GM18909 (cell line): ENCODE results near the gene ARMC2.

ENCODE experiments used
- ATAC-seq: cut with Tn5 transposase; IDR thresholded peaks from one replicate; pipeline ENCODE4 v1.9.1; 2021; ENCODE audit warnings: mild to moderate bottlenecking; ENCODE audit not compliant: unreplicated experiment, poor library complexity

Gene ARMC2

GRCh38 chr6:109009236-109009961 is 161.2 kb downstream of the ARMC2 start:
- peak; percentile 94 for ATAC-seq

- ATAC-seq = no peak
Observed at GRCh38 chr6:109009962-109010704, 161.9 kb downstream of the ARMC2 start.

GRCh38 chr6:109010705-109011102 is 162.5 kb downstream of the ARMC2 start:
- no peak for ATAC-seq

GRCh38 chr6:109013656-109014305 is 165.6 kb downstream of the ARMC2 start:
- no peak for ATAC-seq

- ATAC-seq = no peak
Observed at GRCh38 chr6:109014606-109015005, 166.4 kb downstream of the ARMC2 start.

GRCh38 chr6:109015176-109015575 is 167.0 kb downstream of the ARMC2 start:
- no peak for ATAC-seq

- ATAC-seq = no peak
Observed at GRCh38 chr6:109019911-109020310, 171.7 kb downstream of the ARMC2 start.

GRCh38 chr6:109021870-109022269 is 173.6 kb downstream of the ARMC2 start:
- ATAC-seq = no peak

- ATAC-seq = no peak
Observed at GRCh38 chr6:109023356-109023925, 175.2 kb downstream of the ARMC2 start.
